ENCODE results near the gene OR4E2.
"Not testable (repeated sequence)": the region's sequence is repeated elsewhere in the genome, so short reads cannot be mapped to it uniquely, and the experiment has no call there.

Gene OR4E2

GRCh38 chr14:21673718-21674117 lies 20.1 kb downstream of the OR4E2 start, which contains the start of gene OR4E1:
OR4E1 (minus strand) TSS chr14:21673818; CDS start chr14:21670935, 2,883 bp downstream.
- intact Hi-C loops (cut with DNase I; ENCODE audit: low total_unique reads) = no loop called here

GRCh38 chr14:21675566-21675965 lies 21.9 kb downstream of the OR4E2 start:
- Histone ChIP-seq H3K4me1 (no peaks in the 10 kb centered on the region), H3K4me3 (no peak overlapping the region), H3K36me3 (no peaks in the 10 kb centered on the region), H3K27ac (no peak overlapping the region), H3K9me3 (no peaks in the 10 kb centered on the region), H3K27me3 (no peaks in the 10 kb centered on the region)
- no peak for DNase-seq
- intact Hi-C loops (cut with DNase I; ENCODE audit: low total_unique reads) = no loop called here
- no peak for TF ChIP-seq CTCF (IDR thresholded peaks at IDR 0.05)

More at GRCh38 chr14:21673718-21674117, 20.1 kb downstream of the OR4E2 start, which contains the start of gene OR4E1:
- Histone ChIP-seq H3K36me3 (no peaks in the 10 kb centered on the region), H3K27ac (no peak within 1 kb of the TSS), H3K4me3 (no peak within 1 kb of the TSS), H3K9me3 (no peaks in the 10 kb centered on the region), H3K4me1 (no peaks in the 10 kb centered on the region), H3K27me3 (no peaks in the 10 kb centered on the region)
- DNase-seq = no peak
- no peak for TF ChIP-seq CTCF (IDR thresholded peaks at IDR 0.05)

GRCh38 chr14:21680072-21680471 lies 26.4 kb downstream of the OR4E2 start:
- H3K4me1 ChIP-seq = no peaks in the 10 kb centered on the region
- H3K36me3 ChIP-seq = no peaks in the 10 kb centered on the region
- H3K27me3 ChIP-seq = no peaks in the 10 kb centered on the region
- H3K27ac ChIP-seq = no peak overlapping the region
- TF ChIP-seq CTCF (IDR thresholded peaks at IDR 0.05) = no peak
- no peaks in the 10 kb centered on the region for H3K9me3 ChIP-seq
- intact Hi-C loops (cut with DNase I; ENCODE audit: low total_unique reads) = no loop called here
- DNase-seq = no peak
- no peak overlapping the region for H3K4me3 ChIP-seq

GRCh38 chr14:21686468-21686867 lies 32.8 kb downstream of the OR4E2 start:
- no peaks in the 10 kb centered on the region for H3K27me3 ChIP-seq
- no peak for TF ChIP-seq CTCF (IDR thresholded peaks at IDR 0.05)
- intact Hi-C loops (cut with DNase I; ENCODE audit: low total_unique reads) = no loop called here

GRCh38 chr14:21694425-21694824 lies 40.8 kb downstream of the OR4E2 start:
- Histone ChIP-seq H3K27ac (no peak overlapping the region), H3K27me3 (no peaks in the 10 kb centered on the region), H3K36me3 (no peaks in the 10 kb centered on the region), H3K9me3 (no peaks in the 10 kb centered on the region), H3K4me3 (no peak overlapping the region), H3K4me1 (no peaks in the 10 kb centered on the region)
- TF ChIP-seq CTCF (IDR thresholded peaks at IDR 0.05) = no peak
- DNase-seq = no peak
- intact Hi-C loops (cut with DNase I; ENCODE audit: low total_unique reads) = no loop called here

More at GRCh38 chr14:21686468-21686867, 32.8 kb downstream of the OR4E2 start:
- H3K4me3 ChIP-seq = no peak overlapping the region
- H3K4me1 ChIP-seq = no peaks in the 10 kb centered on the region
- H3K36me3 ChIP-seq = no peaks in the 10 kb centered on the region
- no peaks in the 10 kb centered on the region for H3K9me3 ChIP-seq
- no peak overlapping the region for H3K27ac ChIP-seq
- no peak for DNase-seq

GRCh38 chr14:21697662-21698061 lies 44.0 kb downstream of the OR4E2 start:
- DNase-seq; H3K4me1 ChIP-seq; H3K9me3 ChIP-seq; H3K4me3 ChIP-seq; intact Hi-C loops (cut with DNase I; ENCODE audit: low total_unique reads); H3K27me3 ChIP-seq; H3K27ac ChIP-seq; H3K36me3 ChIP-seq: not testable (repeated sequence)

GRCh38 chr14:21698538-21698937 lies 44.9 kb downstream of the OR4E2 start:
- H3K9me3 ChIP-seq; H3K27me3 ChIP-seq; DNase-seq; intact Hi-C loops (cut with DNase I; ENCODE audit: low total_unique reads); H3K4me3 ChIP-seq; H3K4me1 ChIP-seq; H3K36me3 ChIP-seq; H3K27ac ChIP-seq: not testable (repeated sequence)
